Measurements from ENCODE around the gene DLK1.

DLK1 gene

GRCh38 chr14:100719976-100720520 is 6.6 kb upstream of the DLK1 start:
- 77% methylated on average over 11 of the region's 13 CpGs for WGBS

GRCh38 chr14:100721568-100721967 is 5.1 kb upstream of the DLK1 start:
- WGBS: 70% methylated on average over 5 of the region's 5 CpGs
- no peak overlapping the region for H3K4me3 ChIP-seq (ENCODE audit: insufficient read depth in 1 of 2, low read depth in 1 of 2, low read length in 2 of 2)

More at GRCh38 chr14:100719976-100720520, 6.6 kb upstream of the DLK1 start:
- Histone ChIP-seq H4K91ac (ENCODE audit: low read length) (no peak overlapping the region), H3K27me3 (ENCODE audit: control insufficient read depth in 1 of 2, insufficient read depth in 1 of 2, low read length in 2 of 2) (peaks cover 39 to 57% of the 10 kb centered on the region in 2 experiments), H3K9me3 (ENCODE audit: control insufficient read depth, low read length) (peaks cover 6% of the 10 kb centered on the region), H2AK5ac (ENCODE audit: low read length, severe bottlenecking) (no peak overlapping the region), H2BK5ac (ENCODE audit: low read depth, low read length, poor library complexity, severe bottlenecking) (no peak overlapping the region), H2AFZ (ENCODE audit: low read depth, low read length) (no peak overlapping the region), H3K4me1 (ENCODE audit: control insufficient read depth, insufficient read depth, low read depth, low read length) (peaks cover 32% of the 10 kb centered on the region), H3K9ac (ENCODE audit: low read length) (no peak overlapping the region), H4K8ac (ENCODE audit: low read length) (no peak overlapping the region), H3K4me3 (ENCODE audit: insufficient read depth in 1 of 2, low read depth in 1 of 2, low read length in 2 of 2) (no peak overlapping the region), H3K4ac (ENCODE audit: low read depth in 1 of 2, low read length in 2 of 2) (no peak overlapping the region), H3K36me3 (ENCODE audit: control insufficient read depth in 1 of 2, insufficient read depth in 2 of 2, low read depth in 1 of 2, low read length in 2 of 2) (no peaks in the 10 kb centered on the region), H2BK12ac (ENCODE audit: low read length in 2 of 2) (no peak overlapping the region), H3K18ac (ENCODE audit: low read depth in 1 of 2, low read length in 2 of 2) (no peak overlapping the region), H3K27ac (ENCODE audit: low read length, poor library complexity, severe bottlenecking) (no peak overlapping the region), H3K79me1 (replicated peaks; ENCODE audit: low read length, poor library complexity, severe bottlenecking) (no peaks in the 10 kb centered on the region), H2BK15ac (ENCODE audit: low read depth, poor library complexity, severe bottlenecking) (no peak overlapping the region), H2BK120ac (ENCODE audit: low read depth, low read length) (no peak overlapping the region), H3K14ac (ENCODE audit: low read length in 2 of 2) (no peak overlapping the region), H3K4me2 (ENCODE audit: low read length, poor library complexity, severe bottlenecking) (no peak overlapping the region), H3K23ac (ENCODE audit: low read length in 2 of 2) (no peak overlapping the region)
- no peak for DNase-seq

GRCh38 chr14:100722367-100722766 is 4.3 kb upstream of the DLK1 start:
- no peaks in the 10 kb centered on the region for H3K79me1 ChIP-seq (replicated peaks; ENCODE audit: low read length, poor library complexity, severe bottlenecking)
- no peak overlapping the region for H3K23ac ChIP-seq (ENCODE audit: low read length in 2 of 2)
- H3K18ac ChIP-seq (ENCODE audit: low read depth in 1 of 2, low read length in 2 of 2): no peak overlapping the region
- no peaks in the 10 kb centered on the region for H3K9me3 ChIP-seq (ENCODE audit: control insufficient read depth, low read length)
- H4K91ac ChIP-seq (ENCODE audit: low read length): no peak overlapping the region
- WGBS: 92% methylated on average over 5 of the region's 5 CpGs
- H2BK12ac ChIP-seq (ENCODE audit: low read length in 2 of 2): no peak overlapping the region
- peaks cover 58 to 68% of the 10 kb centered on the region in 2 experiments for H3K27me3 ChIP-seq (ENCODE audit: control insufficient read depth in 1 of 2, insufficient read depth in 1 of 2, low read length in 2 of 2)
- H2AFZ ChIP-seq (ENCODE audit: low read depth, low read length): no peak overlapping the region
- no peaks in the 10 kb centered on the region for H3K36me3 ChIP-seq (ENCODE audit: control insufficient read depth in 1 of 2, insufficient read depth in 2 of 2, low read depth in 1 of 2, low read length in 2 of 2)
- H3K9ac ChIP-seq (ENCODE audit: low read length): no peak overlapping the region
- no peak for DNase-seq
- H4K8ac ChIP-seq (ENCODE audit: low read length): no peak overlapping the region
- H2BK5ac ChIP-seq (ENCODE audit: low read depth, low read length, poor library complexity, severe bottlenecking): no peak overlapping the region
- no peak overlapping the region for H3K4me2 ChIP-seq (ENCODE audit: low read length, poor library complexity, severe bottlenecking)
- no peak overlapping the region for H3K14ac ChIP-seq (ENCODE audit: low read length in 2 of 2)
- no peak overlapping the region for H3K4me3 ChIP-seq (ENCODE audit: insufficient read depth in 1 of 2, low read depth in 1 of 2, low read length in 2 of 2)
- H2BK120ac ChIP-seq (ENCODE audit: low read depth, low read length): no peak overlapping the region
- no peak overlapping the region for H2BK15ac ChIP-seq (ENCODE audit: low read depth, poor library complexity, severe bottlenecking)
- no peak overlapping the region for H3K27ac ChIP-seq (ENCODE audit: low read length, poor library complexity, severe bottlenecking)
- H3K4ac ChIP-seq (ENCODE audit: low read depth in 1 of 2, low read length in 2 of 2): no peak overlapping the region
- no peak overlapping the region for H2AK5ac ChIP-seq (ENCODE audit: low read length, severe bottlenecking)
- peaks cover 39% of the 10 kb centered on the region for H3K4me1 ChIP-seq (ENCODE audit: control insufficient read depth, insufficient read depth, low read depth, low read length)

More at GRCh38 chr14:100721568-100721967, 5.1 kb upstream of the DLK1 start:
- peaks cover 34% of the 10 kb centered on the region for H3K4me1 ChIP-seq (ENCODE audit: control insufficient read depth, insufficient read depth, low read depth, low read length)
- no peak overlapping the region for H4K91ac ChIP-seq (ENCODE audit: low read length)
- H2AK5ac ChIP-seq (ENCODE audit: low read length, severe bottlenecking): no peak overlapping the region
- no peak overlapping the region for H2BK12ac ChIP-seq (ENCODE audit: low read length in 2 of 2)
- H4K8ac ChIP-seq (ENCODE audit: low read length): no peak overlapping the region
- no peak overlapping the region for H2BK120ac ChIP-seq (ENCODE audit: low read depth, low read length)
- DNase-seq: no peak
- no peak overlapping the region for H3K4me2 ChIP-seq (ENCODE audit: low read length, poor library complexity, severe bottlenecking)
- no peaks in the 10 kb centered on the region for H3K36me3 ChIP-seq (ENCODE audit: control insufficient read depth in 1 of 2, insufficient read depth in 2 of 2, low read depth in 1 of 2, low read length in 2 of 2)
- H3K9me3 ChIP-seq (ENCODE audit: control insufficient read depth, low read length): no peaks in the 10 kb centered on the region
- H2BK5ac ChIP-seq (ENCODE audit: low read depth, low read length, poor library complexity, severe bottlenecking): no peak overlapping the region
- no peak overlapping the region for H2BK15ac ChIP-seq (ENCODE audit: low read depth, poor library complexity, severe bottlenecking)
- no peak overlapping the region for H3K9ac ChIP-seq (ENCODE audit: low read length)
- no peak overlapping the region for H3K14ac ChIP-seq (ENCODE audit: low read length in 2 of 2)
- peaks cover 54 to 68% of the 10 kb centered on the region in 2 experiments for H3K27me3 ChIP-seq (ENCODE audit: control insufficient read depth in 1 of 2, insufficient read depth in 1 of 2, low read length in 2 of 2)
- H3K23ac ChIP-seq (ENCODE audit: low read length in 2 of 2): no peak overlapping the region
- no peak overlapping the region for H3K27ac ChIP-seq (ENCODE audit: low read length, poor library complexity, severe bottlenecking)
- no peak overlapping the region for H3K4ac ChIP-seq (ENCODE audit: low read depth in 1 of 2, low read length in 2 of 2)
- H2AFZ ChIP-seq (ENCODE audit: low read depth, low read length): no peak overlapping the region
- H3K79me1 ChIP-seq (replicated peaks; ENCODE audit: low read length, poor library complexity, severe bottlenecking): no peaks in the 10 kb centered on the region
- no peak overlapping the region for H3K18ac ChIP-seq (ENCODE audit: low read depth in 1 of 2, low read length in 2 of 2)

DNA sequence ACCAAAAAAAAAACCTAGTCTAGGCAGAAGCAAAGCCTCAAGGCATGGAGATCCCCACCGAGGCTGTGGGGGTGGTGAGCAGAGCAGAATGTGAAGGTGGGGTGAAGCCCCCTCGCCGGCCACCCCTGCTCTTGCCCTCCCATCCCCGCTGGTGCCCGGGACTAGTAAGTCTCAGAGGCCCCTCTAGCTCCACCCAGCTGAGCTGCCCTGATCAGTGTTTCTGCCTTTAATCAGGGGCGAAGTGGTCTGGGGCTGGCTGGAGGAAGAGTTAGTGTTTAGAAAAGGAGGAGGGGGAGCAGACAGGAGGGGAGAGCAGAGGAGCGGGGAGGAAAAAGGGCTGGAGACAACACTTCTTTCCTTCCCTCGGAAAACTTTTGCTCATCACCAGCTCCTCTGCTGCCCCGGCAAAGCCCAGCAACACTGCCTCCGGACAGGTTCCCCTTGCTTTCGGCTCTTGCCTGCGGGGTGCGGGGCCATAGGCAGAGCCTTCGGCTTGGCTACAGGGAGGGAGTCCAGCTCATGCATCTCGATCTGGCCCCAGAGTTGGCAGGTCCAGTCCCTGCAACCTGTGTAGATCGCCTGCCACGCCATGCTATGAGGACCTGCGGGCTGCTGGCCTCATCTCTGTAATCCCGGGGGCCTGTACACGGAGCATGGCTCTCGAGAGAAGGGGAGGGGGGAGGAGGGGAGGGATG is 3.4 kb upstream of the DLK1 start:
- Histone ChIP-seq H3K4me1 (ENCODE audit: control insufficient read depth, insufficient read depth, low read depth, low read length) (peaks cover 36% of the 10 kb centered on the region), H3K4me3 (ENCODE audit: insufficient read depth in 1 of 2, low read depth in 1 of 2, low read length in 2 of 2) (no peak overlapping the region), H2BK5ac (ENCODE audit: low read depth, low read length, poor library complexity, severe bottlenecking) (no peak overlapping the region), H4K8ac (ENCODE audit: low read length) (no peak overlapping the region), H3K27me3 (ENCODE audit: control insufficient read depth in 1 of 2, insufficient read depth in 1 of 2, low read length in 2 of 2) (peaks cover 67 to 70% of the 10 kb centered on the region in 2 experiments), H2BK120ac (ENCODE audit: low read depth, low read length) (no peak overlapping the region), H3K79me1 (replicated peaks; ENCODE audit: low read length, poor library complexity, severe bottlenecking) (no peaks in the 10 kb centered on the region), H3K9ac (ENCODE audit: low read length) (no peak overlapping the region), H2AFZ (ENCODE audit: low read depth, low read length) (no peak overlapping the region), H3K4ac (ENCODE audit: low read depth in 1 of 2, low read length in 2 of 2) (no peak overlapping the region), H4K91ac (ENCODE audit: low read length) (no peak overlapping the region), H3K23ac (ENCODE audit: low read length in 2 of 2) (no peak overlapping the region), H3K9me3 (ENCODE audit: control insufficient read depth, low read length) (no peaks in the 10 kb centered on the region), H3K4me2 (ENCODE audit: low read length, poor library complexity, severe bottlenecking) (no peak overlapping the region), H3K14ac (ENCODE audit: low read length in 2 of 2) (no peak overlapping the region), H3K36me3 (ENCODE audit: control insufficient read depth in 1 of 2, insufficient read depth in 2 of 2, low read depth in 1 of 2, low read length in 2 of 2) (no peaks in the 10 kb centered on the region), H3K27ac (ENCODE audit: low read length, poor library complexity, severe bottlenecking) (no peak overlapping the region), H2BK15ac (ENCODE audit: low read depth, poor library complexity, severe bottlenecking) (no peak overlapping the region), H2AK5ac (ENCODE audit: low read length, severe bottlenecking) (no peak overlapping the region), H2BK12ac (ENCODE audit: low read length in 2 of 2) (no peak overlapping the region), H3K18ac (ENCODE audit: low read depth in 1 of 2, low read length in 2 of 2) (no peak overlapping the region)
- WGBS: 60% methylated on average over 21 of the region's 21 CpGs
- DNase-seq: no peak

Measured in mesenchymal stem cell (in vitro differentiated cells and primary cell).